Right lobe of liver (tissue), 4 donors: ENCODE results near the gene CTSF.

Source experiments
- CTCF ChIP-seq, 4 donors: fragments of 200-600 bp in 3 of 4; fragments of 450-650 bp in 1 of 4; IDR thresholded peaks; one replicate each; pipeline versions ENCODE4 v1.5.1 to v1.8.0; 2016 to 2022; ENCODE audit warnings: antibody characterized with exemption in 4 of 4, mild to moderate bottlenecking in 2 of 4
- POLR2A ChIP-seq: fragments of 450-650 bp; IDR thresholded peaks from one replicate; pipeline ENCODE4 v1.6.1; 2017; ENCODE audit warnings: antibody characterized with exemption, mild to moderate bottlenecking
- donor health status: DM: no; HTN: no; CAD: no.
- donor health status: DM: no; HTN: no; CAD: no.
- donor health status: DM: no; HTN: yes; CAD: no.

GRCh38 chr11:66593303-66593635 is 24.9 kb upstream of the CTSF start:
- no peak for TF ChIP-seq POLR2A
- TF ChIP-seq CTCF (IDR thresholded peaks at IDR 0.05): no peak
